GM19468 (cell line): ENCODE results near the gene PPP2R5A.
A peak's percentile ranks its signal among the peaks of the same experiment; 100 is the strongest.
"Not testable (repeated sequence)": the region's sequence is repeated elsewhere in the genome, so short reads cannot be mapped to it uniquely, and the experiment has no call there.

Experiments used
- ATAC-seq: cut with Tn5 transposase; IDR thresholded peaks from one replicate; pipeline ENCODE4 v1.9.1; 2021; ENCODE audit warnings: mild to moderate bottlenecking, moderate library complexity, moderate number of reproducible peaks; ENCODE audit not compliant: unreplicated experiment; ENCODE audit errors: extremely low read depth

PPP2R5A gene

GRCh38 chr1:212261361-212261929, 23.8 kb upstream of the PPP2R5A start:
- no peak for ATAC-seq

- no peak for ATAC-seq
These were observed 18.2 kb upstream of the PPP2R5A start for GRCh38 chr1:212267017-212267416.

GRCh38 chr1:212267460-212267859, 17.8 kb upstream of the PPP2R5A start:
- ATAC-seq, result no peak

DNA sequence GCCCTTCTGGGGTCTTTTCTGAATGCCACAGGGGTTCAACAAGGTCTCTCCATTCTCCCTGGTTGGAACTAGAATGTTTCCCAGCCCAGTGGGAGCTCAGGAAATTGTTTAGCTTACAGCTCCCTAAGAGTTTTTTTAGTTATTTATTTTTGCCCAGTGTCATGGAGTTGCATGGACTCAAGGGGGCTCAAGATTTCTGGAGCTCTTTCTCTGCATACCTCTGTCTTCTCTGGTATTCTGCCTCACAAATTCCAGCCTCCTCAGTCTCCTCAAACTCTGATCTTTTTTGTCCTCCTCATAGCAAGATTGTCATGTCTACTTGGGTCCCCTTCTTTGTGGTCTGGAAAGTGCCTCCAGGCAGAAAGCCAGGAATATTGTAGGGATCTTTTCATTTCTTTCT, 15.9 kb upstream of the PPP2R5A start:
- no peak for ATAC-seq

- ATAC-seq, result no peak
These were observed 14.6 kb upstream of the PPP2R5A start for GRCh38 chr1:212270564-212270963.

DNA sequence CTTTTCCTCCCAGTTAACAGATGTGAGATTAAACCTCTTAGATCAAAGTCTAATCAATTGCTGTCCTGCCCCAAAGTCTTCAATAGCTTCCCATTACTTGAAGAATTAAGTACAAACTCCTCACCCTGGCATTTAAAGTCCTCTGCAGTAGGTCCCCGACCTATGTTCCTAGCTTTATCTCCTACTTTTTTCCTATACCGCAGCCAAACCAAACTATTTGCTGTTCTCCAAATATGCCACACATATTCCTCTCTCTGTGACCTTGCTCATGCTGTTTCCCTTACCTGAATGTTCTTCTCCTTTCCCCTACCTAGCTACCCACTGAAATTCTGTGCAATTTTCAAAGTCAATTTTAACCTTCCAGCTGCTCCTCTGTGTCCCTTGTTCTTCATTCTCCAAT, 14.0 kb upstream of the PPP2R5A start:
- ATAC-seq, result no peak

- no peak for ATAC-seq
These were observed 13.3 kb upstream of the PPP2R5A start for GRCh38 chr1:212271823-212272485.

GRCh38 chr1:212281590-212281989, 3.6 kb upstream of the PPP2R5A start:
- no peak for ATAC-seq

DNA sequence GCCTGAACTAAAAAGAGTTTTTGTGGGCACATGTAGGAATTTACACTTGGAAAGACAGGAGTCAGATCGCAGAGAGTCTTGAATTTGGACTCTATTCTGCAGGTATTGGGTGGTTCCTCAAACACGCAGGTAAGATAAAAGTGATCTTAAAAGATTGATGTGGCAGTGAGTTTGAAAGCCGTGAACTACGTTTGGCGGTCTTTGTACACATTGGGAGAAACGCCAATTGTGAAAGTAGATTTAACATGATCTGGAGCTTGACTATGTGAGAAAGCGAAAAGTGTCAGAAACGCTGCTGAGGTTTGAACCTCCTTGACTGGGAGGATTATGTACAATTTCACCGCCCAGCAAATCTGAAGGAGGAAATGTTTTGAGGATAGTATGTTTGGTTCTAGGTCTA, 1.5 kb upstream of the PPP2R5A start:
- ATAC-seq, result no peak

- no peak for ATAC-seq
These were observed 872 bp upstream of the PPP2R5A start for GRCh38 chr1:212284332-212284743.

DNA sequence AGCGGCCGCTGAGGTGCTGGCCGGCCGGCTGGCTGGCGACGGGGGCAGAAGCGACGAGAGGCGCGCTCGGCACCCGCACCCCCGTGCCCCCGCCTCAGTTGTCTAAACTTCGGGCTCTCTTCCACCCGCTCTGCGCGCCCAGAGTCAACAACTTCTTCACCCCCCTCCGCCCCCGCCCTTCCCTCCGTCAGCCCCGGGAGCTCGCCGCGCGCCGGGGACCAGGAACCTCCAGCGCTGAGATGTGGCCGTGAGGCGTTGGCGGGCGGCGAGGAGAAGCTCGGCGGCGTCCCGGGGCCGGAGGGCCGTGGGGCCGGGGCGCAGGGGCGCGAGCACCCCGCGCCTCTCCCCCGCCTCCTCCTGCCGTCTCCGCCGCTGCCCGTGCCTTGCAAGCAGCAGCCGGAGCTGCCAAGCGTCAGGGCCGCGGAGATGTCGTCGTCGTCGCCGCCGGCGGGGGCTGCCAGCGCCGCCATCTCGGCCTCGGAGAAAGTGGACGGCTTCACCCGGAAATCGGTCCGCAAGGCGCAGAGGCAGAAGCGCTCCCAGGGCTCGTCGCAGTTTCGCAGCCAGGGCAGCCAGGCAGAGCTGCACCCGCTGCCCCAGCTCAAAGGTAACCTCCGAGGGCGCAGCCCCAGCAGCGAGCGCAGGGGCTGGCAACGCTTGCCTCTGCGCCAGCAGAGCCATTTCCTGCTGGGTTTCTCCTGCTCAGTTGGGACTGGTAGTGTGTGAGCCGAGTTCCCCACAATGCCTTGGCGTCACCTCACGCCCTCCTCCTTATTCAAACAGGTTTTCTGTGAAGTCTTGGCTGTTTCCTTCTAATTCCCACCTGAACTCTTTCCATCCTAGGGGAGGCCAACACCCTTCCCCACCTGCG, 710 bp downstream of the PPP2R5A start:
- ATAC-seq, result peak; percentile 8

DNA sequence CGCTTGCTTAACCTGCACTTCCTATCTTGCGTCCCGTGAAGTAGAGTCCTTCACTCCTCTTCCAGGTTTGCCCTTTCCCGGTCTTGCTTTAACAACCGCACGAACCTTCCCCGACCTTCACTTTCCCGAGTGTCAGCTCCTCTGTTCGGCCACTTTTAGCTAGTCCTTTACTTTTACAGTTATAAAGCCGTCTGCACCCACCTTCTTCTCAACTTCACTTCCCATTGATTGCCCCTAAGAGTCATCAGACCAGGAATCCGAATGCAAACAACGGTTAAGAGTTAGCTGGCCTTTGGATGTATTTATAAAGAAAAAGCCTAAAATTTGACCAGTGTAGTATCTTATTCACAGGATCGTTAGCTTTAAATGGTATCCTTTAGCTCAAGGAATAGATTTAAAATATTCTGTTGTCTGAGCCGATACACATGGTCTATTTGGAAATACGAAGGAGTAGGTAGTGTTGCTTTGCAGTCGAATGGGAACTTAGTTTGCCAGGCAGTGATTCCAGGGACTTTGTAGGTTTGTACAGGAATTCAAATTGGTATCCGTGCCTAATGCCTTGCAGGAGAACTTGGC, 1.4 kb downstream of the PPP2R5A start:
- no peak for ATAC-seq

DNA sequence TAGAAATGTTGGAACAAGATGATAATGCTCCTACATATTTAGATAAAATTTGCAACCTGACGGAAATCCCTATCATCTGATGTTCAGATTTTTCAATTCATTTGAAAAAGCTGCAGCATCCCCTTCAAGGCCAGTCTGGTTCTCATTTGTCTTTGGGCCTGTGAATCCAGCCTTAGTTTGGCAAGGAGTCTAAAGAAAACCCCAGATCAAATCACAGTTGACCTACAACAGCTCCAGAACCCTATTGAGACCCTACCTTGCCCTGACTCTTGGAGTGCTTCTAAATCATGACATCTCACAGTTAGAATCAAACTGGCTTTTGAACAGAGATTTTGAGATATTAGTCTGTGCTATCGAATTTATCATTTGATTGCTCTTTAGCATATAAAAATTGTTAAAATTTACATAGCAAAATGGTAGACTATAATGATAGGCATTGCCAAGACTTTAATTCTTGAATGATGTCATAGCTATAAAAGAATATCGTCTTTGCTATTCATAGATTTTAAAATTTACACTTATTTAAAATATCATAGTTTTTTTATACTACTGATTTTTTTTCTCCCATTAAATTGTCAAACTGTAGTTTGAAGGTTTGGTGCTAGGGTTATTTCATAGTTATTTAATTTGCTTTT, 2.2 kb downstream of the PPP2R5A start:
- no peak for ATAC-seq

DNA sequence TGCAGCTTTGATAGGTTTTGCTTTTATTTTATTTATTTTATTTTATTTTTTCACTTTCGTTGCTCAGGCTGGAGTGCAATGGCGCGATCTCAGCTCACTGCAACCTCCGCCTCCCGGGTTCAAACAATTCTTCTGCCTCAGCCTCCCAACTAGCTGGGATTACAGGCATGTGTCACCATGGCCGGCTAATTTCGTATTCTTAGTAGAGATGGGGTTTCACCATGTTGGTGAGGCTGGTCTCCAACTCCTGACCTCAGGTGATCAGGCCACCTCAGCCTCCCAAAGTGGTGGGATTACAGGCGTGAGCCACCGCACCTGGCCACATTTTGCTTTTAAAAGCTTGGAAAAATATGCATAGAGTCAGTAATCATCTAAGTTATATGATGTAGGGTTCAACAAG, 2.8 kb downstream of the PPP2R5A start:
- ATAC-seq, result not testable (repeated sequence)

DNA sequence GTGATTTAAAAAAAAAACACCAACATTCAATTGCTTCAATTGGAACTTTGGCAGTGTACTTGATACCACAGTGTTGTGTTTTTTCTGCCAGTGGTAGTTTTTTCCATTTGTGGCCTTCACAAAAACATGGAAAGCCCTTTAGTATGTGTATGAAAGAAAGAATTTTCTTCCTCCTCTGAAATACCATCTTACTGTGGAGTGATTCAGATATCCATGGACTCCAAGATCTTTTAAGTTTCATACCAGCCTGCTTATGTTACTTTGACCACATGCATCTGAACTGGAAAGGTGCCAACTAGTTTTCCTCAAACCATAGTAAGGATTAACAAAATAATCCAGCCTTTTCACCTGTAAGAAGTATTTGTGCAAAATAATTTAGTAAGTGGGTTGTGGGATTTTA, 3.4 kb downstream of the PPP2R5A start:
- no peak for ATAC-seq

DNA sequence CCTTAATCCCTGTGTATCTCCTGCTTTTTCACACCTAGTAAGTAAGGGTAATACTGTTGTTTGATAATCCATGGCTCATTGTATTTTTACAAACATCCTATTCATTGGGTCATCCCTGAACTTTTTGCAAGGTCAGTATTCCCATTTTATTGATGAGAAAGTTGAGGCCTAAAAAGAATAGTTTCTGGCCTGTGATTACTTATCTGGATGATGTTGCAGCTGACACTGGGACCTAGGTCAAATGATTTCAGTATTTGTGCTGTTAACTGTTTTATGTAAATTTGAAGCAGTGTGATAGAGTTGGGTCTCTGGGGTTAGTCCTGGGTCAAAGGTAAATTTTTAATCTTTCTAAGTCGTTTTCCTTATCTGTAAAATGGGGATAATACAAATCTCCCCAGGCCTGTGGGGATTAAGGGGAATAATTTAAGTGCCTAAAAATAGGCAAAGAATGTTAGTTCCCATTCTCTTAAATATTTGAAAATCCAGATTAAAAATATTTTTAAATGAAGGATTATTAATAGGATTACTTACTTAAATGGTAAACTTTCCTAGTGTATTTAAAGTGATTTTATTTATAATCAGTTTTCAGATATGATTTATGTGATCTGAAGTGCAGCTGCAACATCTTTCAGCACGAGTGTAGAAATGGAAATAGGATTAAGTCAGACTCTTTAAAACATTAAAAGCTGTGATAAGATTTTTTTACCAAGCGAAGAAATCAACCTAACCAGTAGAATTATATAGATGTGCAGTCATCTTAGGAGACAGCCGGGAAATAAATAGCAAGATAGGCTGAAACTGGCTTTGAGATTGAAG, 4.3 kb downstream of the PPP2R5A start:
- ATAC-seq, result no peak

- ATAC-seq, result no peak
These were observed 5.4 kb downstream of the PPP2R5A start for GRCh38 chr1:212290608-212291007.

- peak; percentile 26 for ATAC-seq
These were observed 6.4 kb downstream of the PPP2R5A start for GRCh38 chr1:212291505-212292134.
